ENCODE results near the gene TRIM46.
"Not testable (repeated sequence)": the region's sequence is repeated elsewhere in the genome, so short reads cannot be mapped to it uniquely, and the experiment has no call there.

- TF ChIP-seq ZBTB7A (CRISPR knock-in tag; IDR thresholded peaks at IDR 0.05); SMC3 (IDR thresholded peaks at IDR 0.05; ENCODE audit: low read length); SUZ12 (IDR thresholded peaks at IDR 0.05; ENCODE audit: low read depth, low read length); GABPA (IDR thresholded peaks at IDR 0.05; ENCODE audit: low read depth, low read length); GABPA (CRISPR knock-in tag; IDR thresholded peaks at IDR 0.05; ENCODE audit: low read depth); CTCF (CRISPR knock-in tag; IDR thresholded peaks at IDR 0.05); MTA1 (CRISPR knock-in tag; IDR thresholded peaks at IDR 0.05; ENCODE audit: borderline replicate concordance); EZH2 (conservative IDR thresholded peaks at IDR 0.05; ENCODE audit: low read depth, low read length); SALL2 (CRISPR knock-in tag; IDR thresholded peaks at IDR 0.05); JUND (CRISPR knock-in tag; IDR thresholded peaks at IDR 0.05); ZZZ3 (CRISPR knock-in tag; IDR thresholded peaks at IDR 0.05; ENCODE audit: borderline replicate concordance); SIN3A (IDR thresholded peaks at IDR 0.05; ENCODE audit: borderline replicate concordance, low read depth, low read length): not testable (repeated sequence)
These were observed 46.7 kb downstream of the TRIM46 start for GRCh38 chr1:155220211-155220965.
